Measurements from ENCODE around the gene MYO6. TPM values are rescaled to one million over a fixed set of nuclear protein-coding genes. Genes with fewer than 3 reads are reported as not detected.
"Not testable (repeated sequence)": the region's sequence is repeated elsewhere in the genome, so short reads cannot be mapped to it uniquely, and the experiment has no call there.

The MYO6 gene
- polyA plus RNA-seq, 1 donor (not counting 4 experiments of a cell fraction or from before 2014, with no cell fraction given) = 24.5 TPM

DNA sequence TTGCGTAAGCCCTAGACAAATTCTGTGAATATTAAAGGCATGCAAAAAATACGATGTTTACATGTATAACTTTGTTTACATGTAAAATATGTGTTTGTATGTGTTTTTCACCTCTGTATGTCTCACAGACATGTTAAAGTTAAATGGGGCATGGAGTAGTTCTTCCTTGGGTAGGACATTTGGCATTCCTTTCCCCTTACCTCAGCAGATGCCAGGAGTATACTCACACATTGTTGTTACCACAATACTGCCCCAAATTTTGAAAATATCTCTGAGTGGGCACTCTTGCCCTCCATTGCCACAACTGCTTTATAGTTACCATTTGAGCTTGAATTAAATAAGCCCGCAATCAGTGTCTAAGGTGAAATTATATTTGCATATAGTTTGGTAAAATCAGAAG, 147.5 kb downstream of the MYO6 start:
- TF ChIP-seq, protein P1, sequence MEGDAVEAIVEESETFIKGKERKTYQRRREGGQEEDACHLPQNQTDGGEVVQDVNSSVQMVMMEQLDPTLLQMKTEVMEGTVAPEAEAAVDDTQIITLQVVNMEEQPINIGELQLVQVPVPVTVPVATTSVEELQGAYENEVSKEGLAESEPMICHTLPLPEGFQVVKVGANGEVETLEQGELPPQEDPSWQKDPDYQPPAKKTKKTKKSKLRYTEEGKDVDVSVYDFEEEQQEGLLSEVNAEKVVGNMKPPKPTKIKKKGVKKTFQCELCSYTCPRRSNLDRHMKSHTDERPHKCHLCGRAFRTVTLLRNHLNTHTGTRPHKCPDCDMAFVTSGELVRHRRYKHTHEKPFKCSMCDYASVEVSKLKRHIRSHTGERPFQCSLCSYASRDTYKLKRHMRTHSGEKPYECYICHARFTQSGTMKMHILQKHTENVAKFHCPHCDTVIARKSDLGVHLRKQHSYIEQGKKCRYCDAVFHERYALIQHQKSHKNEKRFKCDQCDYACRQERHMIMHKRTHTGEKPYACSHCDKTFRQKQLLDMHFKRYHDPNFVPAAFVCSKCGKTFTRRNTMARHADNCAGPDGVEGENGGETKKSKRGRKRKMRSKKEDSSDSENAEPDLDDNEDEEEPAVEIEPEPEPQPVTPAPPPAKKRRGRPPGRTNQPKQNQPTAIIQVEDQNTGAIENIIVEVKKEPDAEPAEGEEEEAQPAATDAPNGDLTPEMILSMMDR (optimal IDR thresholded peaks at IDR 0.05 in 1 of 3, IDR thresholded peaks at IDR 0.05 in 1 of 3, conservative IDR thresholded peaks at IDR 0.05 in 1 of 3; ENCODE audit: extremely low read depth in 1 of 3, insufficient read depth in 2 of 3, low read length in 3 of 3) = no peak
- TF ChIP-seq EZH2 (IDR thresholded peaks at IDR 0.05; ENCODE audit: low read length) = no peak
- no peak overlapping the region for H2AFZ ChIP-seq (ENCODE audit: control insufficient read depth, low read length)
- no peak overlapping the region for H3K4me2 ChIP-seq (ENCODE audit: control insufficient read depth, extremely low read depth, insufficient read depth, low read depth, low read length)
- DNase-seq (ENCODE audit: low read depth, low spot score) = no peak
- no peak overlapping the region for H3K27ac ChIP-seq (ENCODE audit: control insufficient read depth, insufficient read depth, low read length)
- H3K36me3 ChIP-seq (ENCODE audit: control insufficient read depth in 2 of 2, extremely low read depth in 1 of 2, insufficient read depth in 2 of 2, low read length in 2 of 2) = no peaks in the 10 kb centered on the region
- H3K27me3 ChIP-seq (ENCODE audit: control insufficient read depth, extremely low read depth, insufficient read depth, low read length) = no peaks in the 10 kb centered on the region
- no peak overlapping the region for H3K4me3 ChIP-seq (ENCODE audit: control insufficient read depth in 2 of 3, extremely low read depth in 1 of 3, insufficient read depth in 2 of 3, low read depth in 1 of 3, low read length in 3 of 3)
- H3K79me2 ChIP-seq (ENCODE audit: control insufficient read depth, insufficient read depth, low read length) = no peaks in the 10 kb centered on the region
- dilution Hi-C loops (cut with MboI; ENCODE audit: extremely low pct_ligation_motif_present, low sequenced_read_pairs) = no loop called here
- FAIRE-seq = no peak
- no peaks in the 10 kb centered on the region for H3K9me1 ChIP-seq (ENCODE audit: control insufficient read depth, extremely low read depth, insufficient read depth, low read length)
- H3K4me1 ChIP-seq (ENCODE audit: control insufficient read depth, extremely low read depth, insufficient read depth, low read length) = no peaks in the 10 kb centered on the region
- H3K9ac ChIP-seq (ENCODE audit: control insufficient read depth, extremely low read depth, insufficient read depth, low read length) = no peak overlapping the region
- no peaks in the 10 kb centered on the region for H4K20me1 ChIP-seq (ENCODE audit: control insufficient read depth, extremely low read depth, insufficient read depth, low read length)
- no peaks in the 10 kb centered on the region for H3K9me3 ChIP-seq (ENCODE audit: control insufficient read depth, low read depth, low read length)

DNA sequence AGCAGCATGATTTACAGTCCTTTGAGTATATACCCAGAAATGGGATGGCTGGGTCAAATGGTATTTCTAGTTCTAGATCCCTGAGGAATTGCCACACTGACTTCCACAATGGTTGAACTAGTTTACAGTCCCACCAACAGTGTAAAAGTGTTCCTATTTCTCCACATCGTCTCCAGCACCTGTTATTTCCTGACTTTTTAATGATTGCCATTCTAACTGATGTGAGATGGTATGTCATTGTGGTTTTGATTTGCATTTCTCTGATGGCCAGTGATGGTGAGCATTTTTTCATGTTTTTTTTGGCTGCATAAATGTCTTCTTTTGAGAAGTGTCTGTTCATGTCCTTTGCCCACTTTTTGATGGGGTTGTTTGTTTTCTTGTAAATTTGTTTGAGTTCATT, 151.2 kb downstream of the MYO6 start:
- FAIRE-seq; H3K36me3 ChIP-seq (ENCODE audit: control insufficient read depth in 2 of 2, extremely low read depth in 1 of 2, insufficient read depth in 2 of 2, low read length in 2 of 2); H3K4me2 ChIP-seq (ENCODE audit: control insufficient read depth, extremely low read depth, insufficient read depth, low read depth, low read length); H3K4me1 ChIP-seq (ENCODE audit: control insufficient read depth, extremely low read depth, insufficient read depth, low read length); H3K27ac ChIP-seq (ENCODE audit: control insufficient read depth, insufficient read depth, low read length); H3K79me2 ChIP-seq (ENCODE audit: control insufficient read depth, insufficient read depth, low read length); H2AFZ ChIP-seq (ENCODE audit: control insufficient read depth, low read length); H3K9ac ChIP-seq (ENCODE audit: control insufficient read depth, extremely low read depth, insufficient read depth, low read length); dilution Hi-C loops (cut with MboI; ENCODE audit: extremely low pct_ligation_motif_present, low sequenced_read_pairs); H3K4me3 ChIP-seq (ENCODE audit: control insufficient read depth in 2 of 3, extremely low read depth in 1 of 3, insufficient read depth in 2 of 3, low read depth in 1 of 3, low read length in 3 of 3); H3K9me3 ChIP-seq (ENCODE audit: control insufficient read depth, low read depth, low read length); H3K27me3 ChIP-seq (ENCODE audit: control insufficient read depth, extremely low read depth, insufficient read depth, low read length); H4K20me1 ChIP-seq (ENCODE audit: control insufficient read depth, extremely low read depth, insufficient read depth, low read length); DNase-seq (ENCODE audit: low read depth, low spot score); H3K9me1 ChIP-seq (ENCODE audit: control insufficient read depth, extremely low read depth, insufficient read depth, low read length): not testable (repeated sequence)

DNA sequence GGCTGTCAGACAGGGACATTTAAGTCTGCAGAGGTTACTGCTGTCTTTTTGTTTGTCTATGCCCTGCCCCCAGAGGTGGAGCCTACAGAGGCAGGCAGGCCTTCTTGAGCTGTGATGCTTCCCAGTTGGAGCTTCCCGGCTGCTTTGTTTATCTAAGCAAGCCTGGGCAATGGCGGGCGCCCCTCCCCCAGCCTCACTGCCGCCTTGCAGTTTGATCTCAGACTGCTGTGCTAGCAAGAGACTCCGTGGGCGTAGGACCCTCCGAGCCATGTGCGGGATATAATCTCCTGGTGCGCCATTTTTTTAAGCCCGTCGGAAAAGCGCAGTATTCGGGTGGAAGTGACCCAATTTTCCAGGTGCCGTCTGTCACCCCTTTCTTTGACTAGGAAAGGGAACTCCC, 156.1 kb downstream of the MYO6 start:
- H2AFZ ChIP-seq (ENCODE audit: control insufficient read depth, low read length); H3K4me2 ChIP-seq (ENCODE audit: control insufficient read depth, extremely low read depth, insufficient read depth, low read depth, low read length); H3K27ac ChIP-seq (ENCODE audit: control insufficient read depth, insufficient read depth, low read length); H3K4me3 ChIP-seq (ENCODE audit: control insufficient read depth in 2 of 3, extremely low read depth in 1 of 3, insufficient read depth in 2 of 3, low read depth in 1 of 3, low read length in 3 of 3); H3K9me1 ChIP-seq (ENCODE audit: control insufficient read depth, extremely low read depth, insufficient read depth, low read length); H4K20me1 ChIP-seq (ENCODE audit: control insufficient read depth, extremely low read depth, insufficient read depth, low read length); H3K9me3 ChIP-seq (ENCODE audit: control insufficient read depth, low read depth, low read length); FAIRE-seq; H3K4me1 ChIP-seq (ENCODE audit: control insufficient read depth, extremely low read depth, insufficient read depth, low read length); H3K79me2 ChIP-seq (ENCODE audit: control insufficient read depth, insufficient read depth, low read length); dilution Hi-C loops (cut with MboI; ENCODE audit: extremely low pct_ligation_motif_present, low sequenced_read_pairs); H3K9ac ChIP-seq (ENCODE audit: control insufficient read depth, extremely low read depth, insufficient read depth, low read length); H3K36me3 ChIP-seq (ENCODE audit: control insufficient read depth in 2 of 2, extremely low read depth in 1 of 2, insufficient read depth in 2 of 2, low read length in 2 of 2); DNase-seq (ENCODE audit: low read depth, low spot score); H3K27me3 ChIP-seq (ENCODE audit: control insufficient read depth, extremely low read depth, insufficient read depth, low read length): not testable (repeated sequence)
